Fibroblast of mammary gland (primary cell): ENCODE results near the gene ADAMTS2.

Experiments used
- DNase-seq: peaks from one replicate; pipeline ENCODE4 v3.0.0-alpha.2; 2010; ENCODE audit warnings: low read depth
- H3K4me3 ChIP-seq: 2 replicates; pipeline ENCODE4 v1.5.1; 2011; ENCODE audit warnings: low read depth, mild to moderate bottlenecking, low read length, moderate library complexity; ENCODE audit not compliant: control insufficient read depth
- CTCF ChIP-seq: conservative IDR thresholded peaks from 2 replicates; pipeline ENCODE4 v1.5.1; 2011; ENCODE audit warnings: low read depth, low read length, inconsistent platforms; ENCODE audit not compliant: control insufficient read depth, insufficient read depth

ADAMTS2 gene

GRCh38 chr5:179124853-179125788 is 220.1 kb downstream of the ADAMTS2 start:
- no peak for TF ChIP-seq CTCF
- no peak overlapping the region for H3K4me3 ChIP-seq
- no peak for DNase-seq

- H3K4me3 ChIP-seq: no peak overlapping the region
- no peak for TF ChIP-seq CTCF
- no peak for DNase-seq
Observed at GRCh38 chr5:179124273-179124852, 220.9 kb downstream of the ADAMTS2 start.

DNA sequence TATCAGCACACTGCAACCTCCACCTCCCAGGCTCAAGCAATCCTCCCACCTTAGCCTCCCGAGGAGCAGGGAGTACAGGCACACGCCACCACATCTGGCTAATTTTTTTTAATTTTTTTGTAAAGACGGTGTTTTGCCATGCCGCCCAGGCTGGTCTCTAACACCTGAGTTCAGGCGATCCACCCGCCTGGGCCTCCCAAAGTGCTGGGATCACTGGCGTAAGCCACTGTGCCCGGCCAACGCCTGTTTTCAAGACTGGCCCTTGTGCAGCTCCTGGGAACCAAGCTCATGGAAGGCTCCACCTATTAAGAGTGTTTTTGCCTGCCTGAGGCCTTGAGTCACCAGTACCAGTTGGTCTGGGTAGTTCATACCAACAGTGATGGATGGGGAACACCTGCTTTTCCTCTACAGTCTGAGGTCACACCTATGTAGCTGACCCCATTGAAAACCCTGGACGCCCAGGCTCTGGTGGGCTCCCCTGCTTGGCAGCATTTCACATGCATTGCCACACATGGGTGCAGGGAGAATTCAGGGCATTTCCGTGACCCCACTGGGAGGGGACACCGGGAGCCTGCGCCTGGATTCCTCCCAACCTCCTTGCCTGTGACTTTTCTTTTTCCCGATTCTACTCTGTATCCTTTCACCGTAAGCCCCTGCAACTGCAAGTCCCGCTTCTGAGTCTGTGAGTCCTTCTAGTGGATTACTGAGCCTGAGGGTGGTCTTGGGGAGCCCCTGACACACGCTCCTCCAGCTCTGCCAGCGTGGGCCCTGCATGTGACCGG is 221.6 kb downstream of the ADAMTS2 start:
- TF ChIP-seq CTCF: no peak
- H3K4me3 ChIP-seq: no peak overlapping the region
- no peak for DNase-seq

DNA sequence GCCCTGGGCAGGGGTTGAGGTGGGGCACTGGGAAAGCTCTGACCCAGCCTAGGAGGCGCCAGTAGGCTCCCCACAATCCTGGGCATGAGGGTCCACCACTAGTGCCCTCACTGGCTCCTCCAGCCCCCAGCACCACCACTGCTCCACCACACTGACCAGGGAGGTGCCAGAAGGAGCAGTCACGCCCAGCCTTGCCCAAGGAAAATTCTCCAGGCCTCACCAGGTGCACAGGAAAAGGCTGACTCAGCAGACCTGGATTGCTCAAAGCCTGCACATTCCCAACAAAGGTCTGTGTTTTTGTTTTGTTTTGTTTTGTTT is 222.2 kb downstream of the ADAMTS2 start:
- TF ChIP-seq CTCF: no peak
- no peak for DNase-seq
- H3K4me3 ChIP-seq: no peak overlapping the region

- TF ChIP-seq CTCF: no peak
- no peak for DNase-seq
Observed at GRCh38 chr5:179122411-179123108, 222.7 kb downstream of the ADAMTS2 start.

GRCh38 chr5:179121667-179122111 is 223.6 kb downstream of the ADAMTS2 start:
- DNase-seq: no peak
- no peak for TF ChIP-seq CTCF
- H3K4me3 ChIP-seq: no peak overlapping the region

More at GRCh38 chr5:179122411-179123108, 222.7 kb downstream of the ADAMTS2 start:
- no peak overlapping the region for H3K4me3 ChIP-seq
